ENCODE results near the gene NFAM1. TPM values are rescaled to one million over a fixed set of nuclear protein-coding genes. Genes with fewer than 3 reads are reported as not detected.

NFAM1 gene
- total and polyA plus RNA-seq, 2 experiments from 2014 or later = 0.11 to 0.49 TPM

GRCh38 chr22:42343121-42343454 lies 89.1 kb downstream of the NFAM1 start:
- Histone ChIP-seq H3K27me3 (ENCODE audit: insufficient read depth) (peaks cover 17% of the 10 kb centered on the region), H3K36me3 (ENCODE audit: insufficient read depth) (no peaks in the 10 kb centered on the region), H3K4me1 (ENCODE audit: insufficient read depth) (peaks cover 25% of the 10 kb centered on the region), H3K27ac (ENCODE audit: low read depth) (no peak overlapping the region), H3K4me3 (peak overlapping the region; percentile 49), H4K20me1 (replicated peaks; ENCODE audit: insufficient read depth) (no peaks in the 10 kb centered on the region; the same call in 1 of the 2 replicates), H3K9me2 (ENCODE audit: insufficient read depth) (no peaks in the 10 kb centered on the region), H3K79me2 (replicated peaks; ENCODE audit: insufficient read depth) (peaks cover 3% of the 10 kb centered on the region), H3K4me2 (peak overlapping the region; percentile 71), H2AFZ (no peak overlapping the region), H3F3A (replicated peaks; ENCODE audit: low read depth) (peaks cover 7% of the 10 kb centered on the region; the same call in 1 of the 2 replicates)
- DNase-seq (ENCODE audit: low spot score) (peak; percentile 48), ATAC-seq (no peak)
- no peak overlapping the region for H3K27ac Mint-ChIP-seq
- H3K36me3 Mint-ChIP-seq (ENCODE audit: low read depth) = no peaks in the 10 kb centered on the region
- peaks cover 29% of the 10 kb centered on the region for H3K4me1 Mint-ChIP-seq
- peak overlapping the region; percentile 68 for H3K4me3 Mint-ChIP-seq
- H3K9me3 Mint-ChIP-seq = no peaks in the 10 kb centered on the region; the same call in 2 of the 3 replicates
- no peak for TF ChIP-seq EZH2phosphoT487 (IDR thresholded peaks at IDR 0.05; ENCODE audit: unreplicated experiment)
- TF ChIP-seq ZNF462 (CRISPR knock-in tag; IDR thresholded peaks at IDR 0.05) = no peak
- TF ChIP-seq REST (IDR thresholded peaks at IDR 0.05; ENCODE audit: unreplicated experiment) = no peak
- no peak for TF ChIP-seq STAT1 (IDR thresholded peaks at IDR 0.05; ENCODE audit: unreplicated experiment)
- TF ChIP-seq ETS1 (IDR thresholded peaks at IDR 0.05) = no peak
- no peak for TF ChIP-seq EZH2 (IDR thresholded peaks at IDR 0.05; ENCODE audit: low read depth, unreplicated experiment)
- TF ChIP-seq JUNB (IDR thresholded peaks at IDR 0.05; ENCODE audit: unreplicated experiment) = no peak
- TF ChIP-seq CREB1 (CRISPR knock-in tag; IDR thresholded peaks at IDR 0.05; ENCODE audit: low read depth) = no peak
- no peak for TF ChIP-seq NANOG (IDR thresholded peaks at IDR 0.05; ENCODE audit: borderline replicate concordance)
- no peak for TF ChIP-seq CTCF (conservative IDR thresholded peaks at IDR 0.05; ENCODE audit: low read depth in 2 of 2)
- no peak for TF ChIP-seq ZNF114 (CRISPR knock-in tag; IDR thresholded peaks at IDR 0.05)
- TF ChIP-seq POLR2AphosphoS5 (IDR thresholded peaks at IDR 0.05; ENCODE audit: low read depth) = no peak
- TF ChIP-seq ZNF331 (CRISPR knock-in tag; IDR thresholded peaks at IDR 0.05; ENCODE audit: low read depth) = no peak
- H3K27me3 Mint-ChIP-seq (ENCODE audit: insufficient read depth, low read depth, poor library complexity) = peaks cover 37% of the 10 kb centered on the region

Data from GM23338 (cell line).